ENCODE results near the gene TIGD1.

DNA sequence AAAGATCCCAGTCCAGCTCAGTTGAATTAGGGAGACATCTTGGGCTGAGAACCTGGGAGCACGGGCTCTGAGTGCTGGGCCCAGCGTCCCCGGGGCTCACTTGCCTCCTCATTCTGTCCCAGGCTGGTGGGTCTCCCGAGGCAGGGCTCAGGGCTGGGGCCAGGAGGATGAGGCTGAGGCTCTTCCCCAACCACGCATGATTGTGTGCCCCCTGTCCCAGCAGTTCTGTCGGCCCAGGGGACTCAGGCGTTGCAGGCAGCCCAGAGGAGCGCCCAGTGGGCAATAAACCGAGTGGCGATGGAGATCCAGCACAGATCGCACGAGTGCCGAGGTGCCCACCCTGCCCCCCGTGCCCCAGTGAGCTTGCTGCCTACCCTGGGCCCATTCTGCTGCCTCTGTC is 29.3 kb downstream of the TIGD1 start:
- TF ChIP-seq, protein P1, sequence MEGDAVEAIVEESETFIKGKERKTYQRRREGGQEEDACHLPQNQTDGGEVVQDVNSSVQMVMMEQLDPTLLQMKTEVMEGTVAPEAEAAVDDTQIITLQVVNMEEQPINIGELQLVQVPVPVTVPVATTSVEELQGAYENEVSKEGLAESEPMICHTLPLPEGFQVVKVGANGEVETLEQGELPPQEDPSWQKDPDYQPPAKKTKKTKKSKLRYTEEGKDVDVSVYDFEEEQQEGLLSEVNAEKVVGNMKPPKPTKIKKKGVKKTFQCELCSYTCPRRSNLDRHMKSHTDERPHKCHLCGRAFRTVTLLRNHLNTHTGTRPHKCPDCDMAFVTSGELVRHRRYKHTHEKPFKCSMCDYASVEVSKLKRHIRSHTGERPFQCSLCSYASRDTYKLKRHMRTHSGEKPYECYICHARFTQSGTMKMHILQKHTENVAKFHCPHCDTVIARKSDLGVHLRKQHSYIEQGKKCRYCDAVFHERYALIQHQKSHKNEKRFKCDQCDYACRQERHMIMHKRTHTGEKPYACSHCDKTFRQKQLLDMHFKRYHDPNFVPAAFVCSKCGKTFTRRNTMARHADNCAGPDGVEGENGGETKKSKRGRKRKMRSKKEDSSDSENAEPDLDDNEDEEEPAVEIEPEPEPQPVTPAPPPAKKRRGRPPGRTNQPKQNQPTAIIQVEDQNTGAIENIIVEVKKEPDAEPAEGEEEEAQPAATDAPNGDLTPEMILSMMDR (IDR thresholded peaks at IDR 0.05; ENCODE audit: low read depth, low read length), result no peak
- no peak for TF ChIP-seq EZH2phosphoT487 (IDR thresholded peaks at IDR 0.05; ENCODE audit: low read depth)
